Stimulated activated CD8-positive, alpha-beta memory T cell treated with anti-CD3 and anti-CD28 coated beads, Interleukin-7, amount 100 ng/mL, for 1 hour (primary cell): ENCODE data around the gene IFT43.

Source experiments
- DNase-seq, 2 donors: peaks; one replicate each; pipeline ENCODE4 v3.0.0-alpha.2; 2020; ENCODE audit warnings: low read depth in 2 of 2

IFT43 gene

DNA sequence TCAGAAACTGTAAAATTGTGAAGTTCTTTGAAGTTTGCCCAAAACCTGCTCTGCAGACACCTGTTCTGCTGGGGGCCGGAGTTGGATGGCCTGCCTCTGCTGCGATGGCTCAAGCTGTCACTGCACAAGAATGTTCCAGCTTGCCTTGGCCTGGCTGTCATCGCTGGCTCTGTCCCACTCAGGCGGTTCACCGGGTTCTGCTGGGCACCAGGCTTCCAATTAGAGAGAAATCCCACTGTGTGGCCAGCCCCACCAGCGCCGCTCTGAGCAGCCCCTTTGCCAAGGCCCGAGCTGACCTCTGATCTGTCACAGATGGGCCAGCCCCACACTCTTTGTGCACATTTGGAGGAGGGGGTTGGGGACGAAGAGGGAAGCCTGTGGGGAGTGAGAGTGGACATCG, 94.5 kb downstream of the IFT43 start:
- DNase-seq = no peak

GRCh38 chr14:76080471-76080870, 94.9 kb downstream of the IFT43 start:
- DNase-seq = no peak

DNA sequence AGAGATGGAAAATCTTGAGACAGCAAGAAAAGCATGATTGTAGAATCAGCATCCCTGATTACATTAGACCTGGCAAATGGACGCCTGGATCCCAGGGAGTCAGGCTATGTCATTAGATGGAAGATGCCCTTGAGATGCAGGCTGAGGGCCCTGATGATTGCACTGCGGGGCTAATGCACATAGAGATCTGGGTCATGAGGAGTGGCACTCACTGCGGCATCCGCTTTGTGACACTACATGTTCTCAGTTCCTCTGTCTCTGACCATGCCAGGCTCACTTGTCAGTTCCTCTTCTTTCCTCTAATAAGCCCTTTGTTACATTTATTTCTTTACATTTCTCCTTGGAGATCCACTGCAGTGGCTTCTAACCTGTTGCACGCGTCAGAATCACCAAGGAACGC, 96.1 kb downstream of the IFT43 start:
- no peak for DNase-seq

DNA sequence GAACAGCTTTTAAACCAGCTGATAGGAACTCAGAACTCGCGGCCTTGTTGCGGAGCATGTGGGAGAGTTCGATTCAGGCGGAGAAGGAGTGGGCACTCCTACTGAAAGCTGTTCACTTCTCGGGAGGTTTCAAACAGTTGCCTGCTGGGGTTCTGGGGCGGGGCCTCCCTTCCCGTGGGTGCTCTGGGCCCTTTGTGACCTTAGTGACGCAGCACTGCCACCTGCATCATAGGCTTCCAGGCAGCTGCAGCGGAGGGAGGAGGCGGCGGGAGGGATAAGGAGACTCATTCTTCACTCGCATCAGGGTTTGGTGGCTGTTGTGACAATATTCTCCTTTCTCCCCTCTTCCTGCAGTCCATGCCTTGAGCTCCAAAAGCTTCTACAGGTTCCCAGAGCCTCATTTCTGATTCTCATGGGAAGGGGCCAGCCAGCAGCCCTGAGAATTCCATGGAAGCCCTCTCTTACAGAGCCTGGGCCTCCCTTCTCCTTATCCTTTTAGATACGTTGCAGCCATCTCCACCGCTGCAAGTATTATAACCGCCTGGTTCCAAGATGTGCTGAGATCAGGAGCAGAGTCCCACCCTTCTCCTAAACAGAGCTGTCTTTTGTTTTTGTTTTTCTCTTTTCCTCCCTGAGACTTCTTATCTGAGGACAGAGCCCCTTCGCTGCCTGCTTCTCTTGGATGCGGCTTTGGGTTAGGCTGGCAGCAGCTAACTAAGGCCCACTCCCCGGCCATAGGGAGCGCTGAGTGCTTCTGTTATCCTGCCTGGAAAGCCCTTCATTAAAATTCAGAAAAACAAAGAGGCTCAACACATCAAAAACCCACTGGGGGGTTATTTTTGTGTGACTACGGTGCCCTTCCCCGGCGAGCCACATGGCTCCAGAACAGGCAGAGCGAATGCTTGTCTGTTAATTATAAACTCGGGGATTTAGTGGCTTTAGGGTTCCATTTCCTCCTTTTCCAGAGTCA, 98.5 kb downstream of the IFT43 start:
- no peak for DNase-seq

- DNase-seq = no peak
Observed at GRCh38 chr14:76085358-76085757, 99.8 kb downstream of the IFT43 start.

GRCh38 chr14:76086636-76087035, 101.1 kb downstream of the IFT43 start:
- no peak for DNase-seq

- no peak for DNase-seq
Observed at GRCh38 chr14:76088326-76088725, 102.8 kb downstream of the IFT43 start.

GRCh38 chr14:76088771-76089571, 103.4 kb downstream of the IFT43 start:
- no peak for DNase-seq

DNA sequence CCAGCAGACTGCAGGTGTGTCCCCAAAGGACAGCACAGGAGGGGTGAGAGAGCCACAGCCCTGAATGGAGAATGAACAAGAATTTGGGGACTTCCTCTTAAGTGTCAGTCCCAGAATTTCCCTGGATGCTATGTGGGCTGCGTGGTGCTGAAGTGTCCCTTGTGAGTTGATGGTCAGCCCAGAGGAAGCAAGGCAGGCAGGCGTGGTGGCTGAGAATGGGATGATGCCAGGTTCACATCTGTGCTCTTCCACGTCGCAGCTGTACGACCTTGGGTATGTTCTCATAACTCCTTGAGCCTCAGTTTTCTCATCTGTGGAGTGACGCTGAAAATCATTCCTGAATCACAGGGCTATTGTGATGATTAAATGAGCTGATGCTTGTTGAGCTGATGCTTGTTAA, 104.0 kb downstream of the IFT43 start:
- DNase-seq = no peak

DNA sequence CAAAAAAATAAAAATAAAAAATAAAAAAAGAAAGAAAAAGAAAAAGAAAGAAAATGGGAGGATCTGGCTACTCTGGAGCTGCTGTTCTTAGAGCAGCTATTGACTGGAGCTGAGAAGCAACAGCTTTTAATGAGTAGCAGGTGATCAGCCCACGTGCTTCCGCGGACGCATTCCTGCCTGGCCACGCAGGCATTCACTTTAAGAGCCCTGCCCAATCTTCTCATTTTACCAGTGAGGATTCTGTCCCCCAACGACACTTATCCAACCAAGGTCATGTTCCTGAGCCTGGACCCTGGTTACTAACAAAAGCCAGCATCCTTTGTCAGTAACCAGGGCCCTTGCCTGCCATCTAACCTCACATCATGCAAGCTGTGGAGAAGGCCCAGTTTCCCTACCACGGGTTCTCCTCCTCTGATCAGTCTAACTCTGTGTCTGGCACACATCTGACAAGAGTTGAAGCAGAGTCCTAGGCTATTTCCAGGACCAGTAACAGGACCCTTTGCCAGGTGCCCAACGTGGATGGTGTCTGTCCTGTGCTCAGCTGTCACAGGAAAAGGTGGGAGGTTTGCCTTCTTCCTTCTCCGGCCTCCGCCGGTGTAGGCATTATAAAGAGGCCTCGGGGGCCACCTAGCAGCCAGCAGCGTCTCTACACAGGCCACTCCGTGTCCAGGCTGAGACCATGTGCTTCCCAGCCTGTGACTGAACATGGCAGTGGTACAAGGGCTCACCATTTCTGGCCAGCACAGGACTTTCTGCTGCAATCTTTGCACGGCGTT, 105.2 kb downstream of the IFT43 start:
- no peak for DNase-seq

GRCh38 chr14:76093077-76093476, 107.5 kb downstream of the IFT43 start:
- no peak for DNase-seq

GRCh38 chr14:76096257-76096656, 110.7 kb downstream of the IFT43 start:
- DNase-seq = no peak

DNA sequence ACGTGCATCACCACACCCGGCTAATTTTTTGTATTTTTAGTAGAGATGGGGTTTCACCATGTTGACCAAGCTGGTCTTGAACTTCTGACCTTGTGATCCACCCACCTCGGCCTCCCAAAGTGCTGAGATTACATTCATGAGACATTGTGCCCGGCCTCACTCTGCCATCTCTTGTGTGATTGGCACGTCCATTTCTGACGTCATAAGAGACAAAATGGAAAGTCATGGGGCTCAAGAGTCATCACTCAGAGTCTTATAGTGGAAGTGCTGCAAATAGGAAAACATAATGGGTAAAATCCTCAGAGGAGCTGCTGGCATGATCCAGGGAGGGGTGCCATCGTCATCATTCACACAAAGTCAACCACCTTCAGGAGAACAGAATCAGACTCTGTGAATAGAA, 112.0 kb downstream of the IFT43 start:
- no peak for DNase-seq

- DNase-seq = no peak
Observed at GRCh38 chr14:76098047-76098446, 112.5 kb downstream of the IFT43 start.

GRCh38 chr14:76098916-76099675, 113.5 kb downstream of the IFT43 start:
- no peak for DNase-seq

GRCh38 chr14:76100236-76100635, 114.7 kb downstream of the IFT43 start:
- DNase-seq = no peak

GRCh38 chr14:76101391-76102379, 116.1 kb downstream of the IFT43 start:
- no peak for DNase-seq

DNA sequence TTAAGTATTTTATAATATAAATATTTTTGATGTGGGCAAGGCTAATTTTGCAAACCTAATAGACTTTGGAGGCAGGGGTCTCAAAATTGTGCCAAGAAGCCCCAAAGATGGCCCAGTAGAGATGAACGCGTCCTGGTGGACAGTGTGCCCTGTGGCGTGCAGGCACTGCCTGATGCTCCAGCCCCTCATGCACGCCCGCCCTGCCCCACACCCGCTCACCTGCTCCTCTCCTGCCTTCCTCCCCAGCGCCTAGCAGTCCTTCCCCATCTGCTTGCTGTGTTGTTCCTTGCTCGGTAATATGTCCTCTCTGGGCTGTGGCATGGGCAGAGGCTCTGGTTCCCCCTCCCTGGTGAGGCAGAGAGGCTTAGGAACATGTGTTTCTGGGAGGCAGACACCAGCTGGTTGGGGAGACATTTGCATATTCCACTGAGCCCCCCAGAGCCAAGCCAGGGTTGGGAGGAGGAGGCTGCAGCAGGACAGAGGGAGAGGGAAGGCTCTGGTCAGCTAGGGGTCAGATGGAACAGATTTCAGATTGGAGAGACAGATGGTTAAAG, 119.3 kb downstream of the IFT43 start:
- DNase-seq = no peak

- DNase-seq = no peak
Observed at GRCh38 chr14:76106188-76106587, 120.6 kb downstream of the IFT43 start.
